ENCODE results near the gene DEPDC5. TPM values are rescaled to one million over a fixed set of nuclear protein-coding genes. Genes with fewer than 3 reads are reported as not detected.
"Not testable (repeated sequence)": the region's sequence is repeated elsewhere in the genome, so short reads cannot be mapped to it uniquely, and the experiment has no call there.

DEPDC5 gene
- total RNA-seq, 2 donors from 2014 or later, result 31.9 to 43.2 TPM

DNA sequence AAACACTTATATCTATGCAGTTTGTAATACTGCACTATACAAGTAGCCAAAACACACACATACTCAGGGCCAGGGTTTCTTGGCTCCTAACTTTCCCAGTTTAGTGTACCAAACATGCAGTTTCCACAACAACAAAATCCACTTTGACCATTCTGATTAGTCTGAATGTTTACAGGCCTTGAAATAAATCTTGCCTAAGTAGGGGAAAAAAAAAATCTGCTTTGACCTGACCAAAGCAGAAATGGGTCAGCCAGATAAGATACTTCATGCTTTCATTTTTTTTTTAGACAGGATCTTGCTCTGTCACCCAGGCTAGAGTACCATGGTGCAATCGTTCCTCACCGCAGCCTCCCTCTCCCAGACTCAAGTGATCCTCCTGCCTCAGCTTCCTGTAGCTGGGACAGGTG, 14.0 kb upstream of the DEPDC5 start:
- Mint-ChIP-seq H3K36me3 (ENCODE audit: low read depth) (peaks cover 65% of the 10 kb centered on the region), H3K4me1 (peaks cover 13% of the 10 kb centered on the region)

DNA sequence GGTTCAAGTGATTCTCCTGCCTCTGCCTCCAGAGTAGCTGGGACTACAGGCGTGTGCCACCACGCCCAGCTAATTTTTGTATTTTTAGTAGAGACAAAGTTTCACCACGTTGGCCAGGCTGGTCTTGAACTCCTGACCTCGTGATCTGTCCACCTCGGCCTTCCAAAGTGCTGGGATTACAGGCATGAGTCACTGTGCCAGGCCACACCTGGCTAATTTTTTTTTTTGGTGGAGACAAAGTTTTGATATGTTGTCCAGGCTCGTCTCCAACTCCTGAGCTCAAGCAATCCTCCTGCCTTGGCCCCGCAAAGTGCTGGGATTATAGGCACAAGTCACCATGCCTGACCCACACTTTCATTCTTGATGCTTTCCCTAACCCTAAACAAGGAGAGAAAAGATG, 13.5 kb upstream of the DEPDC5 start:
- H3K27ac Mint-ChIP-seq; DNase-seq; H3K9me3 ChIP-seq (ENCODE audit: control insufficient read depth, low read length); H3K27me3 ChIP-seq (ENCODE audit: control insufficient read depth, insufficient read depth, low read length, poor library complexity, severe bottlenecking); H3K9ac ChIP-seq (ENCODE audit: extremely low read depth, low read length, poor library complexity, severe bottlenecking); H3K4me3 Mint-ChIP-seq; H3K9me3 Mint-ChIP-seq; H3K27ac ChIP-seq (ENCODE audit: low read depth, low read length); H3K4me1 ChIP-seq (ENCODE audit: control insufficient read depth, insufficient read depth, low read length); H3K4me3 ChIP-seq (ENCODE audit: low read length); H3K27me3 Mint-ChIP-seq (ENCODE audit: insufficient read depth): not testable (repeated sequence)
- peaks cover 47% of the 10 kb centered on the region for H3K36me3 ChIP-seq (ENCODE audit: control insufficient read depth, insufficient read depth, low read length)
- WGBS, 2 experiments (ENCODE audit: insufficient coverage in 1 of 2, insufficient read length in 1 of 2), result 95 to 98% methylated on average over 6 to 7 of the region's 7 CpGs
- H3K4me1 Mint-ChIP-seq, result peaks cover 14% of the 10 kb centered on the region
- peaks cover 62% of the 10 kb centered on the region for H3K36me3 Mint-ChIP-seq (ENCODE audit: low read depth)

More for the DNA sequence above, 14.0 kb upstream of the DEPDC5 start:
- Mint-ChIP-seq H3K4me3 (no peak overlapping the region), H3K27me3 (ENCODE audit: insufficient read depth) (no peaks in the 10 kb centered on the region), H3K9me3 (no peaks in the 10 kb centered on the region), H3K27ac (peak overlapping the region; percentile 76)
- Histone ChIP-seq H3K9ac (ENCODE audit: extremely low read depth, low read length, poor library complexity, severe bottlenecking) (no peak overlapping the region), H3K27ac (ENCODE audit: low read depth, low read length) (no peak overlapping the region), H3K9me3 (ENCODE audit: control insufficient read depth, low read length) (no peaks in the 10 kb centered on the region), H3K36me3 (ENCODE audit: control insufficient read depth, insufficient read depth, low read length) (peaks cover 48% of the 10 kb centered on the region), H3K27me3 (ENCODE audit: control insufficient read depth, insufficient read depth, low read length, poor library complexity, severe bottlenecking) (no peaks in the 10 kb centered on the region), H3K4me1 (ENCODE audit: control insufficient read depth, insufficient read depth, low read length) (no peaks in the 10 kb centered on the region), H3K4me3 (ENCODE audit: low read length) (no peak overlapping the region)
- TF ChIP-seq, protein P1, sequence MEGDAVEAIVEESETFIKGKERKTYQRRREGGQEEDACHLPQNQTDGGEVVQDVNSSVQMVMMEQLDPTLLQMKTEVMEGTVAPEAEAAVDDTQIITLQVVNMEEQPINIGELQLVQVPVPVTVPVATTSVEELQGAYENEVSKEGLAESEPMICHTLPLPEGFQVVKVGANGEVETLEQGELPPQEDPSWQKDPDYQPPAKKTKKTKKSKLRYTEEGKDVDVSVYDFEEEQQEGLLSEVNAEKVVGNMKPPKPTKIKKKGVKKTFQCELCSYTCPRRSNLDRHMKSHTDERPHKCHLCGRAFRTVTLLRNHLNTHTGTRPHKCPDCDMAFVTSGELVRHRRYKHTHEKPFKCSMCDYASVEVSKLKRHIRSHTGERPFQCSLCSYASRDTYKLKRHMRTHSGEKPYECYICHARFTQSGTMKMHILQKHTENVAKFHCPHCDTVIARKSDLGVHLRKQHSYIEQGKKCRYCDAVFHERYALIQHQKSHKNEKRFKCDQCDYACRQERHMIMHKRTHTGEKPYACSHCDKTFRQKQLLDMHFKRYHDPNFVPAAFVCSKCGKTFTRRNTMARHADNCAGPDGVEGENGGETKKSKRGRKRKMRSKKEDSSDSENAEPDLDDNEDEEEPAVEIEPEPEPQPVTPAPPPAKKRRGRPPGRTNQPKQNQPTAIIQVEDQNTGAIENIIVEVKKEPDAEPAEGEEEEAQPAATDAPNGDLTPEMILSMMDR (conservative IDR thresholded peaks at IDR 0.05), result no peak
- 95 to 100% methylated on average over 2 of the region's 2 CpGs for WGBS, 2 experiments (ENCODE audit: insufficient coverage in 1 of 2, insufficient read length in 1 of 2)
- no peak for DNase-seq

DNA sequence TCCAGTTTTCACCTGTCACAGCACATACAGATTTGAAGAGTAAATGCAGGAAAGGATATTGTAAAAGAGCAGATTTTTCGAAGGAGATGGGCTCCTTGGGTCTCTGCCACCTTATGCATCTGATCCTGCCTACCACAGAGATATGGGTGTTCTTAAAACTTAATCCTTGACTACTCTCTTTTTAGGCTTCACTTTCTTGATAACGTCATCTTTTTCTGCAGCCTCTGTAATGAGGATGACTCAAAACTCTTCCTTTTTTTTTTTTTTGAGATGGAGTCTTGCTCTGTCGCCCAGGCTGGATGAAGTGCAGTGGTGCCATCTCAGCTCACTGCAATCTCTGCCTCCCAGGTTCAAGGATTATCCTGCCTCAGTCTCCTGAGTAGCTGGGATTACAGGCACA, 11.7 kb upstream of the DEPDC5 start:
- Histone ChIP-seq H3K9ac (ENCODE audit: extremely low read depth, low read length, poor library complexity, severe bottlenecking) (no peak overlapping the region), H3K27me3 (ENCODE audit: control insufficient read depth, insufficient read depth, low read length, poor library complexity, severe bottlenecking) (no peaks in the 10 kb centered on the region), H3K4me3 (ENCODE audit: low read length) (no peak overlapping the region), H3K9me3 (ENCODE audit: control insufficient read depth, low read length) (no peaks in the 10 kb centered on the region), H3K4me1 (ENCODE audit: control insufficient read depth, insufficient read depth, low read length) (no peaks in the 10 kb centered on the region), H3K27ac (ENCODE audit: low read depth, low read length) (no peak overlapping the region), H3K36me3 (ENCODE audit: control insufficient read depth, insufficient read depth, low read length) (peaks cover 48% of the 10 kb centered on the region)
- Mint-ChIP-seq H3K9me3 (no peaks in the 10 kb centered on the region), H3K27me3 (ENCODE audit: insufficient read depth) (no peaks in the 10 kb centered on the region), H3K27ac (no peak overlapping the region), H3K36me3 (ENCODE audit: low read depth) (peaks cover 68% of the 10 kb centered on the region), H3K4me3 (no peak overlapping the region), H3K4me1 (peaks cover 18% of the 10 kb centered on the region)
- no peak for DNase-seq
- TF ChIP-seq, protein P1 (conservative IDR thresholded peaks at IDR 0.05), result no peak
- 94 to 98% methylated on average over 2 to 3 of the region's 3 CpGs for WGBS, 2 experiments (ENCODE audit: insufficient coverage in 1 of 2, insufficient read length in 1 of 2)

DNA sequence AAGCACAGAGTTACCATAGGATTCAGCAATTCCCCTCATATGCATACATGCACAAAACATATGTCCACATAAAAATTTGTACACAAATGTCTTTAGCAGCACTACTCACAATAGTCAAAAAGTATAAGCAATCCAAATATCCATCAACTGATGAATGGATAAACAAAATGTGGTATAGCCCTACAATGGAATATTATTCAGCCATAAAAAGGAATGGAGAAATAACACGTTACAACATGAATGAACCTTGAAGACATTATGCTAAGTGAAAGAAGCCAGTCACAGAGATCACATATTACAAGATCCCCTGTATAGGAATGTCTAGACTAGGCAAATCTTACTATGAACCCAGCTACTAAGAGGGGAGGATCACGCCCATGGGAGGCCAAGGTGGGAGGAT, 11.1 kb upstream of the DEPDC5 start:
- Mint-ChIP-seq H3K27ac (no peak overlapping the region), H3K27me3 (ENCODE audit: insufficient read depth) (no peaks in the 10 kb centered on the region), H3K9me3 (no peaks in the 10 kb centered on the region), H3K4me1 (peaks cover 22% of the 10 kb centered on the region), H3K4me3 (no peak overlapping the region), H3K36me3 (ENCODE audit: low read depth) (peaks cover 69% of the 10 kb centered on the region)
- Histone ChIP-seq H3K9ac (ENCODE audit: extremely low read depth, low read length, poor library complexity, severe bottlenecking) (no peak overlapping the region), H3K27ac (ENCODE audit: low read depth, low read length) (no peak overlapping the region), H3K9me3 (ENCODE audit: control insufficient read depth, low read length) (no peaks in the 10 kb centered on the region), H3K36me3 (ENCODE audit: control insufficient read depth, insufficient read depth, low read length) (peaks cover 42% of the 10 kb centered on the region), H3K27me3 (ENCODE audit: control insufficient read depth, insufficient read depth, low read length, poor library complexity, severe bottlenecking) (no peaks in the 10 kb centered on the region), H3K4me1 (ENCODE audit: control insufficient read depth, insufficient read depth, low read length) (no peaks in the 10 kb centered on the region), H3K4me3 (ENCODE audit: low read length) (no peak overlapping the region)
- WGBS, 2 experiments (ENCODE audit: insufficient coverage in 1 of 2, insufficient read length in 1 of 2), result 88 to 89% methylated on average over 1 to 2 of the region's 2 CpGs
- no peak for DNase-seq
- TF ChIP-seq, protein P1 (conservative IDR thresholded peaks at IDR 0.05), result no peak
